ENCODE data around the gene ADCY10.
"Not testable (repeated sequence)": the region's sequence is repeated elsewhere in the genome, so short reads cannot be mapped to it uniquely, and the experiment has no call there.

Gene ADCY10

GRCh38 chr1:167841530-167841929 is 72.4 kb downstream of the ADCY10 start:
- no peak for TF ChIP-seq JUND (IDR thresholded peaks at IDR 0.05; ENCODE audit: low read depth)
- no peak for DNase-seq (ENCODE audit: low read depth in 1 of 2, low spot score in 1 of 2)
- in situ Hi-C loops (cut with HindIII; ENCODE audit: low pct_unique_long_range_greater_than_20kb, low sequenced_read_pairs): no loop called here

GRCh38 chr1:167839009-167839408 is 74.9 kb downstream of the ADCY10 start:
- no peak for DNase-seq (ENCODE audit: low read depth in 1 of 2, low spot score in 1 of 2)
- in situ Hi-C loops (cut with HindIII; ENCODE audit: low pct_unique_long_range_greater_than_20kb, low sequenced_read_pairs): no loop called here
- no peak for TF ChIP-seq JUND (IDR thresholded peaks at IDR 0.05; ENCODE audit: low read depth)

- TF ChIP-seq JUND (IDR thresholded peaks at IDR 0.05; ENCODE audit: low read depth): no peak
- in situ Hi-C loops (cut with HindIII; ENCODE audit: low pct_unique_long_range_greater_than_20kb, low sequenced_read_pairs): no loop called here
- no peak for DNase-seq (ENCODE audit: low read depth in 1 of 2, low spot score in 1 of 2)
Observed at GRCh38 chr1:167837326-167837725, 76.6 kb downstream of the ADCY10 start.

GRCh38 chr1:167836197-167836596 is 77.7 kb downstream of the ADCY10 start:
- in situ Hi-C loops (cut with HindIII; ENCODE audit: low pct_unique_long_range_greater_than_20kb, low sequenced_read_pairs): no loop called here
- no peak for DNase-seq (ENCODE audit: low read depth in 1 of 2, low spot score in 1 of 2)
- TF ChIP-seq JUND (IDR thresholded peaks at IDR 0.05; ENCODE audit: low read depth): no peak

- DNase-seq (ENCODE audit: low read depth in 1 of 2, low spot score in 1 of 2): no peak
- in situ Hi-C loops (cut with HindIII; ENCODE audit: low pct_unique_long_range_greater_than_20kb, low sequenced_read_pairs): no loop called here
- TF ChIP-seq JUND (IDR thresholded peaks at IDR 0.05; ENCODE audit: low read depth): no peak
Observed at GRCh38 chr1:167833904-167834303, 80.0 kb downstream of the ADCY10 start.

- no peak for DNase-seq (ENCODE audit: low read depth in 1 of 2, low spot score in 1 of 2)
- in situ Hi-C loops (cut with HindIII; ENCODE audit: low pct_unique_long_range_greater_than_20kb, low sequenced_read_pairs): no loop called here
- no peak for TF ChIP-seq JUND (IDR thresholded peaks at IDR 0.05; ENCODE audit: low read depth)
Observed at GRCh38 chr1:167832693-167833092, 81.2 kb downstream of the ADCY10 start.

GRCh38 chr1:167830668-167831067 is 83.3 kb downstream of the ADCY10 start:
- in situ Hi-C loops (cut with HindIII; ENCODE audit: low pct_unique_long_range_greater_than_20kb, low sequenced_read_pairs); DNase-seq (ENCODE audit: low read depth in 1 of 2, low spot score in 1 of 2): not testable (repeated sequence)

GRCh38 chr1:167829868-167830267 is 84.1 kb downstream of the ADCY10 start:
- no peak for TF ChIP-seq JUND (IDR thresholded peaks at IDR 0.05; ENCODE audit: low read depth)
- in situ Hi-C loops (cut with HindIII; ENCODE audit: low pct_unique_long_range_greater_than_20kb, low sequenced_read_pairs): no loop called here
- DNase-seq (ENCODE audit: low read depth in 1 of 2, low spot score in 1 of 2): no peak

GRCh38 chr1:167826127-167826526 is 87.8 kb downstream of the ADCY10 start:
- in situ Hi-C loops (cut with HindIII; ENCODE audit: low pct_unique_long_range_greater_than_20kb, low sequenced_read_pairs): no loop called here
- DNase-seq (ENCODE audit: low read depth in 1 of 2, low spot score in 1 of 2): no peak
- TF ChIP-seq JUND (IDR thresholded peaks at IDR 0.05; ENCODE audit: low read depth): no peak

- DNase-seq (ENCODE audit: low read depth in 1 of 2, low spot score in 1 of 2): no peak
- TF ChIP-seq JUND (IDR thresholded peaks at IDR 0.05; ENCODE audit: low read depth): no peak
- in situ Hi-C loops (cut with HindIII; ENCODE audit: low pct_unique_long_range_greater_than_20kb, low sequenced_read_pairs): no loop called here
Observed at GRCh38 chr1:167825419-167826079, 88.4 kb downstream of the ADCY10 start.

- TF ChIP-seq JUND (IDR thresholded peaks at IDR 0.05; ENCODE audit: low read depth): no peak
- no peak for DNase-seq (ENCODE audit: low read depth in 1 of 2, low spot score in 1 of 2)
- in situ Hi-C loops (cut with HindIII; ENCODE audit: low pct_unique_long_range_greater_than_20kb, low sequenced_read_pairs): no loop called here
Observed at GRCh38 chr1:167824163-167824794, 89.7 kb downstream of the ADCY10 start.

GRCh38 chr1:167821969-167822685 is 91.8 kb downstream of the ADCY10 start:
- in situ Hi-C loops (cut with HindIII; ENCODE audit: low pct_unique_long_range_greater_than_20kb, low sequenced_read_pairs): no loop called here
- no peak for DNase-seq (ENCODE audit: low read depth in 1 of 2, low spot score in 1 of 2)
- no peak for TF ChIP-seq JUND (IDR thresholded peaks at IDR 0.05; ENCODE audit: low read depth)

- no peak for DNase-seq (ENCODE audit: low read depth in 1 of 2, low spot score in 1 of 2)
- in situ Hi-C loops (cut with HindIII; ENCODE audit: low pct_unique_long_range_greater_than_20kb, low sequenced_read_pairs): no loop called here
- no peak for TF ChIP-seq JUND (IDR thresholded peaks at IDR 0.05; ENCODE audit: low read depth)
Observed at GRCh38 chr1:167821356-167821685, 92.6 kb downstream of the ADCY10 start.

All from T47D (cell line).